ENCODE results near the gene APOBEC2.

APOBEC2 gene

GRCh38 chr6:41058783-41059181, 5.8 kb downstream of the APOBEC2 start:
- no peak for DNase-seq (ENCODE audit: low read depth in 3 of 3)

DNA sequence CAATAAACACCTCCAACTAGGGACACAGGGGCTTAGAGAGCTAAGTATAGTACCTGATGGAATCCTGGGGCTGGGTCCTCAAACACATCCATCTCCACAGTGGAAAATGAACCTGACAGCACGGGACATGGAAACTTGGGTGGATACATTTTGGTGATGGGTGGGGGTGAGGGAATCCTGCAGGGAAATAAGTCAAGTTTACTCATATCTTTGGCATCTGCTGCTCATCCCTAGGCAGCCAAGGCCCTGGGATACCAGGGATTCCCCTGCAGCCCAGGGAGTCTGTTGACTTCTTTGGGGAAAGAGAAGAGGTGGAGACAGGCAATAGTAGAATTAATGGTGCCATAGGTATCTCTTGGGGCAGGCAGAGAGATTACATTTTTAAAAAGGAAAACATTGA, 6.6 kb downstream of the APOBEC2 start:
- no peak for DNase-seq (ENCODE audit: low read depth in 3 of 3)

DNA sequence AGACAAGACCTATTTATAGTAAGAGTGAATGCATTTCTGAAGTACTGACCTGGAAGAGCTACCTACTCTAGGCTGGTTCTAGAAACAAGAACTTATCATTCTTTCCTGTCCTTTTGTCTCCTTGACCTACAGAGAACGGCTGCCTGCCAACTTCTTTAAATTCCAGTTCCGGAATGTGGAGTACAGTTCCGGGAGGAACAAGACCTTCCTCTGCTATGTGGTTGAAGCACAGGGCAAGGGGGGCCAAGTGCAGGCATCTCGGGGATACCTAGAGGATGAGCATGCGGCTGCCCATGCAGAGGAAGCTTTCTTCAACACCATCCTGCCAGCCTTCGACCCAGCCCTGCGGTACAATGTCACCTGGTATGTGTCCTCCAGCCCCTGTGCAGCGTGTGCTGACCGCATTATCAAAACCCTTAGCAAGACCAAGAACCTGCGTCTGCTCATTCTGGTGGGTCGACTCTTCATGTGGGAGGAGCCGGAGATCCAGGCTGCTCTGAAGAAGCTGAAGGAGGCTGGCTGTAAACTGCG, 8.3 kb downstream of the APOBEC2 start:
- DNase-seq (ENCODE audit: low read depth in 3 of 3): no peak

GRCh38 chr6:41062056-41062455, 9.1 kb downstream of the APOBEC2 start:
- no peak for DNase-seq (ENCODE audit: low read depth in 3 of 3)

- no peak for DNase-seq (ENCODE audit: low read depth in 3 of 3)
Measured at GRCh38 chr6:41063884-41064285, 10.9 kb downstream of the APOBEC2 start.

DNA sequence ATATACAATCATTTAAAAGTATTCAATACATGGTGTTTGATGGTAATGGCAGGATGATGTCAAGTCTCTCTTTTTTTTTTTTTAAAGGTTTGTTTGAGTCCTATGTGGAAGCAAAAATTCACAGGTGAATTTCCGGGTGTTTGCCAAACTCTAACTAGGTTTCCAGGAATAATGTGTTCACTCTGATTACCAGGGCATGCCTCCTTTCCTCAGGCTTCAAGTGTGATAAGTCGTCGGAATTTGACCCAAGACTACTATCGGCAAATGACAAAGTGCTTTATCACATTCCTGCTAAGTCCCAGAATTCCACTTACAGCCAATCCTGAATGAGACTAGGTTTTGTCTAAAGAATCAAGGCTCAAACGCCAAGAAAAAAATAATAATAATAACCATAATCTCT, 11.8 kb downstream of the APOBEC2 start:
- DNase-seq (ENCODE audit: low read depth in 3 of 3): no peak

GRCh38 chr6:41065550-41066026, 12.6 kb downstream of the APOBEC2 start:
- no peak for DNase-seq (ENCODE audit: low read depth in 3 of 3)

DNA sequence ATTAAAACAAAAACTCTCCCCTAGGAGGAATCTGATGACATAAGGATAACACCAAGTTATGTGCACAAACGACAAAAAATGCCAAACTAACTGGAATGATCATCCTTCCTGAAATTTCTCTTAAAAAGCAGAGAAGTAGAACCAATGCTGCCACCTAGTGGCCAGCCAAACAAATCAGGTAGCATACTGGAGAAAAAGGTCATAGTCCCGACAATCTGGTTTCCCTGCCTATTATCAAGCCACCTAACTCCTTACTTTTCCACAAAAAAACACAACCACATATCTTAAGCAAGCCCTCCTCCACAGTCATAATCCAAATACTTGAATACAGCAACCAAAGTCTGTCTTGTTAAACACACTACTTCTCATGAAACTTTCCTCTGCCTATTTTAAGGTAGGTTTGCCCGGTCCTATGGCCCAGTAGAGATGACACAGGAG, 13.9 kb downstream of the APOBEC2 start:
- DNase-seq (ENCODE audit: low read depth in 3 of 3): peak; percentile 13 to 45 (median 32)

DNA sequence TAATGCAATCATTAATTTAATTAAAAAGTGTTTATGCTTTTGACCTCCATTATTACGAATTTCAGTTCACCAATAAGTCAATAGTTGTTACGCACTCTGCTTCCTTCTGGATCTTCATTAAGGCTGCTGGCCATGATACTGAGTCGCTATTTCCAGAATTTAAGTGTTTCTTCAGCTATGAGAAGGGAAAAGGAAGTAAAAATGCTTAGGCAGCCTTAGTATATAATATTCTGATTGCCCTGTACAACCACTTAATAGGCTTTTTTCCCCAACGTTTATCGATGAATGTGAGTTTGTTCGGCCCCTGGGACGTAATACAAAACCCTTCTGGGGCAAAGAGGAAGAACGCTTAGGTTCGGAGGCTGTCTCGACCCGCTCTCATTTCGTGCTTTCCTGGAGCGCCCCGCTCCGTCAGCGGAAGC, 18.5 kb downstream of the APOBEC2 start:
- DNase-seq (ENCODE audit: low read depth in 3 of 3): peak in 2 of 3 donors; percentile 44 to 55

DNA sequence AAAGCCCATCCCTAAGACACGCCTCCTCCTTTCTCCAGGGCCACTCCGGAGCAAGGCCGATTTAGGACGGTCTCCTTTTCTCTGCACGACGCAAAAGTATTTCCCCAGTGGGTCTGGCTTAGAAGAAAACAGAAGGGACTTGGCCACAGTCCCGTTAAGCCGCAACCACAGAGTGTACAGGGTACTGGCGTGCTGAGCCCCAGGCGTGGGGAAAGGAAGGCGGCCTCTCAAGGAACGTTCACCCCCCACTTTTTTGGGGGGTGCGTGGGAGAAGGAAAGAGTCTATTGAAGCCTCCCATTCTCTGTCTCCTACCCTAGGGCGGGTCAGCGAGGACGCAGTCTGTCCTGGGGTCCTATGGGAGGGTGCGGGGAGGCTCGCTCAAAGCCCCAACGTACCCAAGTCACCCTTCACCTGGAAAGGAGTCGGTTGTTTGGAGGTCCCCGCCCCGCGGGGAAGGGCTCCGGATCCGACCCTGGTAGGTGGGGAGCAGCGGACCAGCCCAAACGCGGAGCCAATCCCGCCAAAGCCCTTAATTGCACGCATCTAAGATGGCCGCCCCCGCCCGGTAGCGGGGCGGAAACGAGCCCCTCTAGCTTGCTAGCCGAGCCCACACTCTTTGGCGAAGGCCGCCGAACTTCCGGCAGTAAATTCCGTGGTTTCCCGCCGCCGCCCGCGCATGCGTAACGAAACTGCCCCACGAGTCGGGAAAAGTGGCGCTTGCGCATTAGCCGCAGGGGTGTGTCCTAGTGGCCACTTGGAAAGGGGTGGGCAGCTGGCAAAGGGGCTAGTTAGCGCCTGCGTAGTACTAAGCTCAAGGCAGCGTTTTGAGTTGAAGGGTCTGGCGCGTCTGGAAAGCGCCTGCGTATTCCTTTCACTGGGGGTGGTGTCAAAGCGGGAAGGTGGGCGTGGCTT, 19.2 kb downstream of the APOBEC2 start, which contains the start of gene OARD1:
OARD1 (minus strand) TSS at position 434 of the 913 bp plus-strand sequence. CDS start 722 bp downstream, outside the sequence.
- DNase-seq (ENCODE audit: low read depth in 3 of 3): peak; percentile 97 to 100 (median 100)

DNA sequence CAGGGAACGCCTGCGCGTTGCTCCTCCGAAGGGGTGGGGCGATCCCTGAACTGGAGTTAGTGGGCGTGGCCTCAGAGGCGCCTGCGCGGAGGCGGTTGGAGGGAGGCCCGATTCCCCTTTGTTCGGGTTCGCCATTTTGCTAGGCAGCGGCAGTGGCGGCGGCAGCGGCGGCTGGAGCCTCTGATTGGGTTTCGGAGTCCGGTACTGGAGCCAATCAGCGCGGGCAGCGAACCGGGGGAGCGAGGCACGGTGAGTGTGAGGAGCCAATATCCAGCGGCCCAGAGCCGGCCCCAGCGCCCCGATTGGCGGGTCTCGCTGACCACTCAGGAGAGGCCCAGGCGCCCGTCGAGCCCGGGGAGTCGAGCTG, 19.8 kb downstream of the APOBEC2 start, which contains the start of gene NFYA:
NFYA (plus strand) TSS at position 139 of the 367 bp plus-strand sequence. CDS start 6,116 bp downstream, outside the sequence.
- peak in 1 of 3 donors; percentile 100 for DNase-seq (ENCODE audit: low read depth in 3 of 3)

GRCh38 chr6:41073203-41073967, 20.4 kb downstream of the APOBEC2 start:
- DNase-seq (ENCODE audit: low read depth in 3 of 3): peak; percentile 61 to 81 (median 62)

DNA sequence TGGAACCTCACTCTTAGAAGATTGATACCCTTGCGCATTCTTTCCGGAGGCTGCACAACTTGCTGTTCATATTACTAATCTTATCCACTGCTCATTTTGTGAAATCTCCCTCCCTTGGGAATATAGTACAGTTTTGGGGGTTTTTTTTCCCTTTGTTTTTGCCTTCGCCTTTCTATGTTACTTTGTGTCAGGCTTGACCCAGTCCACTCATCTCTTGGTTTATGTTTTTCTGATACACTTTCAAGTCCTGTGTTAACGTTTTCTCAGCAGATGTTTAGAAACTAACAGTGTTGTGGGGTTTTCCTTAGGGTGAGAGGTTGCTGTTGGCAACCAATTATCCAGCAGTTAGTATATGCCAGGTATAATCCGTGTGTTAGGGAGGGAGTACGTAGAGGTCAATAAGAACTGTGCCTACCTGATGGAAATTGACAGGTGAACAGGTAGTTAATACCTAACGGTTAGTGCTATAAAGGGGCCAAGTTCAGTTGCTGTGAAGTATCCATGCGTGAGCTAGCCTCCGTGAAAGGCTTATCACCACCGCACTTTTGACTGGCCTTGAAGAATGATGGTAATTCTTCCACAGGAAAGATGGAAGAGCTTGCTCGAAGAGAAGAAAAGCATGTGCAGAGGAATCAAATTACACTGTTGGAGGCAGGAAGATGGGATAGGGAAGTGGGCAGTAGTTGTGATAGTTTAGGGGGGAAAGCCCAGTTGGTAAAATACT, 21.1 kb downstream of the APOBEC2 start:
- DNase-seq (ENCODE audit: low read depth in 3 of 3): no peak

GRCh38 chr6:41074692-41075436, 21.9 kb downstream of the APOBEC2 start:
- no peak for DNase-seq (ENCODE audit: low read depth in 3 of 3)

- no peak for DNase-seq (ENCODE audit: low read depth in 3 of 3)
Measured at GRCh38 chr6:41075651-41076626, 22.9 kb downstream of the APOBEC2 start.

DNA sequence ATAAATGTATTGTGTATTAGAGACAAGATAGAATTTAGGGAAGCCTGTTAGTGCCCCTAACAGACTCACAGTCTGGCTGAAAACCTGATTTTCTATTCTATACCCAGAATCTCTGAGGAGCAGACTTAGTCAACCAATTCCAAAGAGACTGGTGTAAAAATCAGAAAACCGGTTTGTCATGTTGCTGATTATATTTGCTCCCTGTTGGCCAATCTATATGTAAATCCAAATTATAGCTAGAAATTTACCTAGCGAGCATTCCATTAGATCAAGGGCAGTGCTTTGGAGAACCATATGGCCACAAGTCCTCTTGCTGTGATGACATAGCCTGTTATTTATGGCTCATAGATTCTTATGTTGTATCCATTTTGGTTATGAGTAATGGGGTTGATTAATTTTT, 24.5 kb downstream of the APOBEC2 start:
- no peak for DNase-seq (ENCODE audit: low read depth in 3 of 3)

DNA sequence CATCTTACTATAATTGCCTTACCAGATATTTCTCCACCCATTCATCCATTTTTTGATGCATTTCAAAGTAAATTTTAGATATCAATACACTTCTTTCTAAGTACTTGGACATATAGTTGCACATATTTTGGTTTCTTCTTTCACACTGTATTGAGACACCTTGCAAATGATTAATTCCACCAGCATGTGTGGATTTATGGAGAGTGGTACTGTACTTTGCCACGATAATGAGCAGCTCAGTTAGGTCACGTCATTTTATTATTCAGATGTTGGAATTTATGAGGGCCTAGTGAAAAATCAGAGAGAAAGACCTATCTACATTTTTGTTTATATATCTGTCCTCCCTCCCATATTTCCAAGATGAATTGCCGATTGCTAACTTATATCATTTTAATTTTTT, 25.1 kb downstream of the APOBEC2 start:
- DNase-seq (ENCODE audit: low read depth in 3 of 3): no peak

DNA sequence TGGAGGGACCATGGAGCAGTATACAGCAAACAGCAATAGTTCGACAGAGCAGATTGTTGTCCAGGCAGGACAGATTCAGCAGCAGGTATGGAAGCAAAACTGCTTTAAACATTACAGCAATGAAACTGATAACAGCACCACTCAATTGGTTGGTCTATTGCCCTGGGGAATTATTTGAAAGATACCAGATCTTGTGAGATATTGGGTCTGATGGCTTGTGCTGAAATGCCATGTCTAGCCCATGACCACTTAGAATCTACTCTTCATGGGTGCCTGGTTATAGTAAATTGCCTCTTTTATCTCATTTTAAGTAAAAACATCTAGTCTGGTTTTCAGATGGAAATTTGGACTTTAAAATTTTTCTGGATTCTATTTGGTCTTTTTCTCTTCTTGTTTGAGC, 26.1 kb downstream of the APOBEC2 start:
- DNase-seq (ENCODE audit: low read depth in 3 of 3): no peak

DNA sequence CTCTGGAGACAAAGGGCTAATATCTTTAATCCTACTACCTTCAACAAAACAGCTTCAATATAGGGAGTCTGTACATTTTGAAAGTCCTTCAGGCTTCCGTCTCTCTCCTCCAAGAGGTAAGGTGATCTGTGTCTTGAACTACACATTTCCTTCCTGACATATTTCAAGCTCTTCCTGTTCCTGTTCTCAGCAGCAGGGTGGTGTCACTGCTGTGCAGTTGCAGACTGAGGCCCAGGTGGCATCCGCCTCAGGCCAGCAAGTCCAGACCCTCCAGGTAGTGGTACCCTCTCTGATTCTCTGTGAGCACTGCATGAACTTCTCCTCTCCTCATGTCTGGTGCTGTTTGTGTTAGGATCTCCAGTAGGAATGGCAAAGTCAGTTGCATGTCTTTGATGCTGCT, 27.6 kb downstream of the APOBEC2 start:
- DNase-seq (ENCODE audit: low read depth in 3 of 3): no peak

Data from stimulated activated CD4-positive, alpha-beta T cell treated with anti-CD3 and anti-CD28 coated beads, TNF-alpha, amount 100 ng/mL, for 48 hours (primary cell).